HG03097 (cell line): ENCODE results near the gene GRB7.
A peak's percentile ranks its signal among the peaks of the same experiment; 100 is the strongest.
"Not testable (repeated sequence)": the region's sequence is repeated elsewhere in the genome, so short reads cannot be mapped to it uniquely, and the experiment has no call there.

Source experiments
- ATAC-seq: cut with Tn5 transposase; IDR thresholded peaks from one replicate; pipeline ENCODE4 v1.9.1; 2021; ENCODE audit not compliant: unreplicated experiment, low FRiP score

GRB7 gene

GRCh38 chr17:39730095-39730921, 7.4 kb upstream of the GRB7 start, which contains the start of gene MIEN1:
Gene MIEN1 (minus strand): TSS chr17:39730532. CDS start chr17:39730495, 37 bp downstream.
- peak; percentile 88 for ATAC-seq

- ATAC-seq: no peak
These were observed 5.2 kb upstream of the GRB7 start for GRCh38 chr17:39732586-39732985.

- no peak for ATAC-seq
These were observed 1.9 kb upstream of the GRB7 start for GRCh38 chr17:39735882-39736281.

DNA sequence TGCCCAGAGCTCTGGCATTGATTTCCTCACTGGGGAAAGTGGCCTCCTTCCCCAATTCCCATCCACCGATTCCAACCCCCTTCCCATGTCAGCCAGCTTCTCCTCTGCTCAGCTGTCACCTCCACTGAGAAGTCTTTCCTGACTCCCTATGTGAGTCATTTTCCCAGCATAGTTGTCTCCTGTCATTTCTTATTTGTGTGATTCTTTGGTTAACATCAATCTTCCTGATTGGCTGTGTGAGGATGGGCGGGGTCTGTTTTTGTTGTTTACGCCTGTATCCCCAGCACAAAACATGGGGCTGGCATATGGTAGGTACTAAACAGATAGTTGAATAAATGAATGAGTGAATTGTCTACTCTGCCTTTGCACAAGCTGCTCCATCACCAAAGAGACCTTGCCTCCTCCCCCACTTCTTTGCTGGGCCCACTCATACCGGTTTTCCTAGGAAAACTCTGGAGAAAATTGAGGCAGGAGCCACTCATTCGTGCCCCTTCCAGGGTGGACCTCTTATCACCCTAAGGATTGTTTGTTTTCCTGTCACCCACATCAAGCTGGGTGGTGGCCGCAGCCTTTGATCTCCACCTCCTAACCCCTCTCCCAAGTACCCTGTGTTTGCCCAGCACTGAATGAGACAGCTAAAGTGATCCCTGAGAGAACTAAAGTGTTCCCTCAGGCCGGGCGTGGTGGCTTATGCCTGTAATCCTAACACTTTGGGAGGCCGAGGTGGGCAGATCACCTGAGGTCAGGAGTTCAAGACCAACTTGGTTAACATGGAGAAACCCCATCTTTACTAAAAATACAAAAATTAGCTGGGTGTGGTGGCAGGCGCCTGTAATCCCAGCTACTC, 1.2 kb upstream of the GRB7 start:
- ATAC-seq: no peak

- ATAC-seq: no peak
These were observed 455 bp upstream of the GRB7 start for GRCh38 chr17:39737206-39737759.

- ATAC-seq: no peak
These were observed 797 bp downstream of the GRB7 start for GRCh38 chr17:39738568-39738901.

- no peak for ATAC-seq
These were observed 1.5 kb downstream of the GRB7 start for GRCh38 chr17:39738983-39739884.

GRCh38 chr17:39739885-39740356, 2.2 kb downstream of the GRB7 start:
- ATAC-seq: no peak

- ATAC-seq: no peak
These were observed 2.8 kb downstream of the GRB7 start for GRCh38 chr17:39740357-39741111.

- ATAC-seq: no peak
These were observed 4.6 kb downstream of the GRB7 start for GRCh38 chr17:39742126-39742855.

DNA sequence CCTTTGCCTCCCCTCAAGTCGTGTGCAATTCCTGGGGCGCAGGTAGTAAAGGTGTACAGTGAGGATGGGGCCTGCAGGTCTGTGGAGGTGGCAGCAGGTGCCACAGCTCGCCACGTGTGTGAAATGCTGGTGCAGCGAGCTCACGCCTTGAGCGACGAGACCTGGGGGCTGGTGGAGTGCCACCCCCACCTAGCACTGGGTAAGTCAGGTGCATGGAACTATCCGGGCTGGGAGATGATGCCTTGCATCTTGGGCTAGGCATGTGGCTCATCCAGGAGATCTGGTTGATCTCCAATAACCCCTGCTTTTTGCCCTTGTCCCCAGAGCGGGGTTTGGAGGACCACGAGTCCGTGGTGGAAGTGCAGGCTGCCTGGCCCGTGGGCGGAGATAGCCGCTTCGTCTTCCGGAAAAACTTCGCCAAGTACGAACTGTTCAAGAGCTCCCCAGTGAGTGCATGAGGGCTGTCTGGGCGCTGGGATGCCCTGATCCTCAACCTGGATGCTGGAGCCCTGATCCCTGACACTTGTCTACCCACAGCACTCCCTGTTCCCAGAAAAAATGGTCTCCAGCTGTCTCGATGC, 5.2 kb downstream of the GRB7 start:
- ATAC-seq: no peak

- ATAC-seq: no peak
These were observed 6.5 kb downstream of the GRB7 start for GRCh38 chr17:39744075-39744835.

GRCh38 chr17:39744836-39745215, 7.1 kb downstream of the GRB7 start:
- ATAC-seq: no peak

- ATAC-seq: no peak
These were observed 7.8 kb downstream of the GRB7 start for GRCh38 chr17:39745335-39746144.

GRCh38 chr17:39746145-39746461, 8.4 kb downstream of the GRB7 start:
- ATAC-seq: no peak

GRCh38 chr17:39747745-39748144, 10.0 kb downstream of the GRB7 start:
- no peak for ATAC-seq

GRCh38 chr17:39748444-39749034, 10.8 kb downstream of the GRB7 start:
- not testable (repeated sequence) for ATAC-seq
